HK-2 (cell line): ENCODE measurements around the gene FBL.

Source experiments
- DNase-seq: peaks from one replicate; pipeline ENCODE4 v3.0.0-alpha.2; 2018; ENCODE audit not compliant: unreplicated experiment

The FBL gene

DNA sequence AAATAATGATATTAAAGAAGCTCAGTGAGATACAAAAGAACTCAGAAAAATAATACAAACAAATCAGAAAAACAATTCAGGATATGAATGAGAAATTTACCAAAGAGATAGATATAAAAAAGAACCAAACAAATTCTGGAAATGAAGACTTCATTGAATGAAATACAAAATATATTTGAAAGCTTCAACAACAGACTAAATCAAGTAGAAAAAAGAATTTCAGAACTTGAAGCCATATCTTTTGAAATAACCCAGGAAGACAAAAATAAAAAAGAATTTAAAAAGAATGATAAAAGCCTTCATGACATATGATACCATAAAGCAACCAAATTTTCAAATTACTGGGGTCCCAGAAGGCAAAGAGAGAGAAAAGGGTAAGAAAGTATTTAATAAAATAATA, 57.9 kb downstream of the FBL start:
- DNase-seq = no peak
